Keratinocyte (primary cell): ENCODE measurements around the gene PTPRZ1. TPM values are rescaled to one million over a fixed set of nuclear protein-coding genes. Genes with fewer than 3 reads are reported as not detected.

ENCODE experiments used
- DNase-seq: peaks from one replicate; pipeline ENCODE4 v3.0.0-alpha.2; 2011; ENCODE audit warnings: low read depth, missing footprints, low spot score
- FAIRE-seq: peaks from 2 replicates; lab custom pipeline; 2011; peaks lifted over from hg19 to GRCh38; lab: Jason Lieb, UNC
- H2AFZ ChIP-seq: 2 replicates; pipeline ENCODE4 v1.6.0; 2012; ENCODE audit warnings: low read length, control low read depth, inconsistent platforms; ENCODE audit not compliant: control insufficient read depth
- H3K27ac ChIP-seq: 2 replicates; pipeline ENCODE4 v1.5.1; 2011; ENCODE audit warnings: low read length; ENCODE audit not compliant: control insufficient read depth, insufficient read depth
- H3K27me3 ChIP-seq: 3 replicates; pipeline ENCODE4 v1.6.0; 2011; ENCODE audit warnings: low read length; ENCODE audit not compliant: control insufficient read depth, insufficient read depth; ENCODE audit errors: extremely low read depth
- H3K36me3 ChIP-seq, 2 experiments: 2 replicates in 1 of 2; 3 replicates in 1 of 2; pipeline ENCODE4 v1.5.1; 2011; ENCODE audit warnings: low read length in 2 of 2, mild to moderate bottlenecking in 1 of 2; ENCODE audit not compliant: control insufficient read depth in 2 of 2, insufficient read depth in 2 of 2; ENCODE audit errors: extremely low read depth in 1 of 2
- H3K4me1 ChIP-seq: 3 replicates; pipeline ENCODE4 v1.5.1; 2011; ENCODE audit warnings: low read length; ENCODE audit not compliant: control insufficient read depth, insufficient read depth; ENCODE audit errors: extremely low read depth
- H3K4me2 ChIP-seq: 3 replicates; pipeline ENCODE4 v1.6.0; 2011; ENCODE audit warnings: low read depth, low read length; ENCODE audit not compliant: control insufficient read depth, insufficient read depth; ENCODE audit errors: extremely low read depth
- H3K4me3 ChIP-seq, 3 experiments: fragments of 200-600 bp in 1 of 3; sonication (generic) in 1 of 3; 2 replicates in 2 of 3; 3 replicates in 1 of 3; pipeline ENCODE4 v1.5.1; 2011 to 2016; ENCODE audit warnings: low read length in 3 of 3, mild to moderate bottlenecking in 3 of 3, control low read depth in 2 of 3, inconsistent platforms in 1 of 3, low read depth in 1 of 3, mixed read lengths in 1 of 3, mixed run types in 1 of 3, moderate library complexity in 1 of 3; ENCODE audit not compliant: control insufficient read depth in 2 of 3, insufficient read depth in 2 of 3; ENCODE audit errors: extremely low read depth in 1 of 3
- H3K79me2 ChIP-seq: 2 replicates; pipeline ENCODE4 v1.6.0; 2012; ENCODE audit warnings: low read length; ENCODE audit not compliant: control insufficient read depth, insufficient read depth
- H3K9ac ChIP-seq: 3 replicates; pipeline ENCODE4 v1.6.0; 2011; ENCODE audit warnings: low read length; ENCODE audit not compliant: control insufficient read depth, insufficient read depth; ENCODE audit errors: extremely low read depth
- H3K9me1 ChIP-seq: 3 replicates; pipeline ENCODE4 v1.6.0; 2011; ENCODE audit warnings: low read length; ENCODE audit not compliant: control insufficient read depth, insufficient read depth; ENCODE audit errors: extremely low read depth
- H3K9me3 ChIP-seq: 2 replicates; pipeline ENCODE4 v1.5.1; 2012; ENCODE audit warnings: low read depth, low read length; ENCODE audit not compliant: control insufficient read depth
- H4K20me1 ChIP-seq: 3 replicates; pipeline ENCODE4 v1.6.0; 2011; ENCODE audit warnings: low read length; ENCODE audit not compliant: control insufficient read depth, insufficient read depth; ENCODE audit errors: extremely low read depth
- CTCF ChIP-seq, 3 experiments: IDR thresholded peaks in 1 of 3; conservative IDR thresholded peaks in 1 of 3; optimal IDR thresholded peaks in 1 of 3; 2 replicates in 2 of 3; 3 replicates in 1 of 3; pipeline versions ENCODE3 to v1.5.1; 2011; ENCODE audit warnings: low read length in 3 of 3, mild to moderate bottlenecking in 3 of 3, moderate library complexity in 2 of 3, control low read depth in 1 of 3, inconsistent platforms in 1 of 3; ENCODE audit not compliant: insufficient read depth in 2 of 3; ENCODE audit errors: extremely low read depth in 1 of 3
- EZH2 ChIP-seq: IDR thresholded peaks from one replicate; pipeline ENCODE4 v1.6.1; 2012; ENCODE audit warnings: inconsistent platforms, mild to moderate bottlenecking, low read length, moderate library complexity
- dilution Hi-C: fragments of 300-500 bp; cut with MboI; formaldehyde crosslinking; loops from one replicate; pipeline ENCODE4 v1.7.0; 2020; ENCODE audit warnings: low sequenced_read_pairs; ENCODE audit not compliant: extremely low pct_ligation_motif_present
- polyA plus RNA-seq, 5 experiments: library from polyadenylated mRNA; depleted of rRNA in 3 of 5; stranded (reverse) in 3 of 5; stranded (forward) in 1 of 5; unstranded in 1 of 5; fragments of >200 nt; gene quantifications; 1 replicate in 1 of 5; 2 replicates in 3 of 5; 3 replicates in 1 of 5; pipeline versions ENCODE4 v1.2.1 to v1.2.3, GENCODE V29; 2011 to 2012; ENCODE audit warnings: missing spikeins in 2 of 5, low read depth in 1 of 5, low replicate concordance in 1 of 5

The PTPRZ1 gene
- polyA plus RNA-seq, 1 donor (not counting 4 experiments of a cell fraction or from before 2014, with no cell fraction given): 58.3 TPM

- peak; percentile 95 for FAIRE-seq
- Histone ChIP-seq H3K27me3 (no peaks in the 10 kb centered on the region), H4K20me1 (no peaks in the 10 kb centered on the region), H3K27ac (no peak overlapping the region), H3K9me1 (no peaks in the 10 kb centered on the region), H3K9me3 (no peaks in the 10 kb centered on the region), H3K36me3 (no peaks in the 10 kb centered on the region), H3K4me3 (peak overlapping the region in 2 of 3 experiments; percentile 30 to 36), H3K4me1 (peaks cover 14% of the 10 kb centered on the region), H3K9ac (no peak overlapping the region), H3K79me2 (no peaks in the 10 kb centered on the region), H3K4me2 (peak overlapping the region; percentile 83), H2AFZ (peak overlapping the region; percentile 53)
- peak; percentile 33 for DNase-seq
- dilution Hi-C loops: no loop called here
- TF ChIP-seq EZH2: no peak
- TF ChIP-seq CTCF (optimal IDR thresholded peaks at IDR 0.05 in 1 of 3, IDR thresholded peaks at IDR 0.05 in 1 of 3, conservative IDR thresholded peaks at IDR 0.05 in 1 of 3; ENCODE audit: extremely low read depth in 1 of 3, insufficient read depth in 2 of 3, low read length in 3 of 3): no peak
These were observed 41.6 kb upstream of the PTPRZ1 start for GRCh38 chr7:121831351-121831750.

GRCh38 chr7:121831801-121832200 lies 41.2 kb upstream of the PTPRZ1 start:
- Histone ChIP-seq H3K36me3 (no peaks in the 10 kb centered on the region), H3K27ac (peak overlapping the region; percentile 10), H4K20me1 (no peaks in the 10 kb centered on the region), H3K79me2 (no peaks in the 10 kb centered on the region), H3K4me2 (peak overlapping the region; percentile 83), H3K4me3 (peak overlapping the region in 2 of 3 experiments; percentile 31 to 36), H3K27me3 (no peaks in the 10 kb centered on the region), H3K9me3 (no peaks in the 10 kb centered on the region), H3K9ac (no peak overlapping the region), H2AFZ (peak overlapping the region; percentile 53), H3K4me1 (peaks cover 14% of the 10 kb centered on the region), H3K9me1 (no peaks in the 10 kb centered on the region)
- dilution Hi-C loops: no loop called here
- no peak for DNase-seq
- TF ChIP-seq CTCF (optimal IDR thresholded peaks at IDR 0.05 in 1 of 3, IDR thresholded peaks at IDR 0.05 in 1 of 3, conservative IDR thresholded peaks at IDR 0.05 in 1 of 3; ENCODE audit: extremely low read depth in 1 of 3, insufficient read depth in 2 of 3, low read length in 3 of 3) (no peak), EZH2 (no peak)
- FAIRE-seq: peak; percentile 69
